ENCODE measurements around the gene EVPL.

DNA sequence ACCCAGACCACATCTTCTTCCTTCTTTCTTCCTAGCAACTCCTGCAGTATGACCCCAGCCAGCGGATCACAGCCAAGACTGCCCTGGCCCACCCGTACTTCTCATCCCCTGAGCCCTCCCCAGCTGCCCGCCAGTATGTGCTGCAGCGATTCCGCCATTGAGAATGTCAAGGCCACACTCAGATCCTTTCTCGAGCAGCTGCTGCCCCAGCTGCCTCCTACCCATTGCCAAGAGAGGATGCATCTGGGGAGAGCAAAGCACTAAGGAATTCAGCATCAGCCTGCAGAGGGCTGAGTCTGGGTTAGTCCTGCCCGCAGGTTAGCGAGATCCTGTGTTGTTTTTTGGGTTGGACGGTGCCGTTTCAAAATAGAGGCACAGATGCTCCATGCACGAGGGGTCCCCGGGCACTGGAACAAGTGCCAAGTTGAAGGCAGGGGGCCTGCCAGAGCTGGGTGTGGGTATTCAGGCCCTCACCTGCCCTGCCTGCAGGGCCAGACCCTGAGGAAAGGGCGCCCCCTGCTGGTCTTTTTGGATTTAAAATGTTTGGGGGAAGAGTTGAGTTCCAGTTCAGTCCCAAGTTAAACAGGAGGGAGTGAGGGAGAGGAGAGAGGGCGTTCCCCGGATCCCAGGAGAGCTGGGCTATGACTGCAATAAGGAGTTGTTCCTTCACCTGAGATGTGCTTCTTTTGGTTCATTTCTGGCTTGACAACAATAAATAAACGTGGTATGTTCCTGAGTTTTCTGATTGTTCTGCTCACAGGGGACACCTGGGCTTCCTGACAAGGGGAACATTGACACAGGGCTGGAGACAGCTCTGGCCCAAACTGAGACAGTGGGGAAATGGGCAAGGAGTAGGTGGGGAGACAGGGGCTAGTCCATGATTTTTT lies 21.6 kb downstream of the EVPL start:
- TF ChIP-seq ZBTB33 (IDR thresholded peaks at IDR 0.05; ENCODE audit: extremely low read depth, insufficient replicate concordance, low read length) (no peak), ZFX (IDR thresholded peaks at IDR 0.05) (no peak), POLR2AphosphoS5 (IDR thresholded peaks at IDR 0.05; ENCODE audit: low read depth, low read length) (peak; percentile 53), EZH2phosphoT487 (IDR thresholded peaks at IDR 0.05; ENCODE audit: borderline replicate concordance) (no peak), POLR2A (IDR thresholded peaks at IDR 0.05; ENCODE audit: borderline replicate concordance, extremely low read depth, insufficient read depth, insufficient read length) (no peak), EZH2 (IDR thresholded peaks at IDR 0.05) (no peak), RAD21 (IDR thresholded peaks at IDR 0.05; ENCODE audit: low read depth) (peak; percentile 97), REST (IDR thresholded peaks at IDR 0.05; ENCODE audit: low read depth) (no peak), CEBPB (IDR thresholded peaks at IDR 0.05; ENCODE audit: low read depth) (no peak)
- TF ChIP-seq, protein P1, sequence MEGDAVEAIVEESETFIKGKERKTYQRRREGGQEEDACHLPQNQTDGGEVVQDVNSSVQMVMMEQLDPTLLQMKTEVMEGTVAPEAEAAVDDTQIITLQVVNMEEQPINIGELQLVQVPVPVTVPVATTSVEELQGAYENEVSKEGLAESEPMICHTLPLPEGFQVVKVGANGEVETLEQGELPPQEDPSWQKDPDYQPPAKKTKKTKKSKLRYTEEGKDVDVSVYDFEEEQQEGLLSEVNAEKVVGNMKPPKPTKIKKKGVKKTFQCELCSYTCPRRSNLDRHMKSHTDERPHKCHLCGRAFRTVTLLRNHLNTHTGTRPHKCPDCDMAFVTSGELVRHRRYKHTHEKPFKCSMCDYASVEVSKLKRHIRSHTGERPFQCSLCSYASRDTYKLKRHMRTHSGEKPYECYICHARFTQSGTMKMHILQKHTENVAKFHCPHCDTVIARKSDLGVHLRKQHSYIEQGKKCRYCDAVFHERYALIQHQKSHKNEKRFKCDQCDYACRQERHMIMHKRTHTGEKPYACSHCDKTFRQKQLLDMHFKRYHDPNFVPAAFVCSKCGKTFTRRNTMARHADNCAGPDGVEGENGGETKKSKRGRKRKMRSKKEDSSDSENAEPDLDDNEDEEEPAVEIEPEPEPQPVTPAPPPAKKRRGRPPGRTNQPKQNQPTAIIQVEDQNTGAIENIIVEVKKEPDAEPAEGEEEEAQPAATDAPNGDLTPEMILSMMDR (IDR thresholded peaks at IDR 0.05 in 2 of 3, conservative IDR thresholded peaks at IDR 0.05 in 1 of 3; ENCODE audit: borderline replicate concordance in 1 of 3, insufficient read depth in 1 of 3, low read depth in 2 of 3, low read length in 2 of 3): peak; percentile 70 to 99 (median 92)
- TF ChIP-seq, protein P2, sequence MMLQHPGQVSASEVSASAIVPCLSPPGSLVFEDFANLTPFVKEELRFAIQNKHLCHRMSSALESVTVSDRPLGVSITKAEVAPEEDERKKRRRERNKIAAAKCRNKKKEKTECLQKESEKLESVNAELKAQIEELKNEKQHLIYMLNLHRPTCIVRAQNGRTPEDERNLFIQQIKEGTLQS (IDR thresholded peaks at IDR 0.05): no peak
